BJ (cell line): ENCODE measurements around the gene MAGEF1. TPM values are rescaled to one million over a fixed set of nuclear protein-coding genes. Genes with fewer than 3 reads are reported as not detected.

Source experiments
- CTCF ChIA-PET: fragments of 350-600 bp; formaldehyde crosslinking; extraction: SDS; loops from one replicate; lab custom pipeline; 2021; ENCODE audit warnings: antibody characterized with exemption, inconsistent platforms; lab: Yijun Ruan, JAX
- POLR2A ChIA-PET: fragments of 300-600 bp; sonication (Branson Sonifier 250); formaldehyde crosslinking; extraction: SDS; loops from one replicate; lab custom pipeline; 2021; ENCODE audit warnings: antibody characterized with exemption; lab: Charles Lee
- DNase-seq: peaks from one replicate; pipeline ENCODE4 v3.0.0-alpha.2; 2011; ENCODE audit warnings: low read depth
- H3K27me3 ChIP-seq: 2 replicates; pipeline ENCODE4 v1.6.0; 2011; ENCODE audit warnings: low read length; ENCODE audit not compliant: control insufficient read depth, insufficient read depth
- H3K36me3 ChIP-seq: 2 replicates; pipeline ENCODE4 v1.5.1; 2011; ENCODE audit warnings: low read length; ENCODE audit not compliant: control insufficient read depth, insufficient read depth
- H3K4me3 ChIP-seq: 2 replicates; pipeline ENCODE4 v1.5.1; 2011; ENCODE audit warnings: low read depth, mild to moderate bottlenecking, control low read depth, low read length
- CTCF ChIP-seq: IDR thresholded peaks from 2 replicates; pipeline ENCODE4 v1.5.1; 2011; ENCODE audit warnings: low read depth, mild to moderate bottlenecking, control low read depth, inconsistent platforms, low read length, moderate library complexity; ENCODE audit not compliant: insufficient read depth
- polyA plus RNA-seq: library from polyadenylated mRNA; depleted of rRNA; stranded (reverse); fragments of >200 nt; gene quantifications from 2 replicates; pipeline ENCODE4 v1.2.3, GENCODE V29; 2011

The MAGEF1 gene
- polyA plus RNA-seq, 1 experiment, result 14.3 TPM

DNA sequence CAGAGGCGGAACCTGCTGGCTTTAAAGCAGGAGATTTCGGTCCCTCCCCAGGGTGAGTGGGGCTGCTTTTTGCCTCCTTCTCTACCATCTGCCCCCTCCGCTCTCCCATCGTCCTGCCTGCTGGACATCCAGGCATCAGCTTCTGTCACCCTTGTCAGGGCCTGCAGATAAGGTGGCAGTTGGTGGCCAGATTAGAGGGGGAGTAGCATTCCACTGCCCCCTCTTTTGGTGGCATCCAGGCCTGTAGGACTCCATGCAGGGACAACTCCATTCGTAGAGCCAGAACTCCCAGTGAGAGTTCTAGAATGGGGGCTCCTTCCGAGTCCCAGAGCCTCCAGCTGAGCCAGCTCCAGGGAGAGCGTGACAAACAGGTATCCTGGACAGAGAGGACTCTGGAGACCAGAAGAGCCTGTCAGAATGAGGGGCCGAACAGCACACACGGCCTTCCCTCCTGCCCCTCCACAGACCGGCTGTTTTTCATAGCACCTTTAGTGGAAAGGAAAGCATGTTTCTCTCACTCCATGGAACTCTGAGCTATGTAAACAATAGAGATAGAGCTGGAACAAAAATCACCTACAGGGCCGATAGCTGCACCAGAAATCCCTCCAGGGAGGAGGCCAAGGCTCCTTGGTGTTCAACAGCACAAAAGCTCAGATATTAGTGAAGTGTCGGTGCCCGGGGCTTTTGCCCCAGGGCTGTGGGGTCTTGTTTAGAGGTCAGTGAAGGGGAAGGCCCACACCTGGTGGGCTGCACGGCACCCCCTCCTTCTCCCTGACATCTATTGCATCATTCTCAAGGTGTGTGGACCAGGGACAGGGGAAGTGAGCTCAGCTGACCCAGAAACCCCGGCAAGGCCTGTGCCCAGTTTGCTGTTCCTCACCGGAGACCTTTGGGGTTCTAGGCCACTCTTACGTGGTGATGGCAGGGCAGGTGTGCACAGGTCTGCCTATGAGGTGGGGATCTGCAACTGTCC, 34.2 kb downstream of the MAGEF1 start:
- DNase-seq, result no peak
- Histone ChIP-seq H3K36me3 (no peaks in the 10 kb centered on the region), H3K4me3 (no peak overlapping the region), H3K27me3 (peaks cover 9% of the 10 kb centered on the region)
- no peak for TF ChIP-seq CTCF
- CTCF ChIA-PET, result interaction anchor here (1.0 to 1.6 kb wide), 2 partner anchors 10 to 15 kb away, joined by 3 read pairs; no protein-coding TSS in a partner anchor
- POLR2A ChIA-PET, result no interaction called here

- H3K27me3 ChIP-seq, result peaks cover 12% of the 10 kb centered on the region
These were observed 34.9 kb downstream of the MAGEF1 start for GRCh38 chr3:184676927-184677326.

GRCh38 chr3:184674626-184675025, 37.2 kb downstream of the MAGEF1 start:
- H3K27me3 ChIP-seq, result peaks cover 12% of the 10 kb centered on the region
- no peak for TF ChIP-seq CTCF
- H3K36me3 ChIP-seq, result no peaks in the 10 kb centered on the region
- H3K4me3 ChIP-seq, result no peak overlapping the region
- no peak for DNase-seq
- POLR2A ChIA-PET, result no interaction called here
- CTCF ChIA-PET, result no interaction called here

More at GRCh38 chr3:184676927-184677326, 34.9 kb downstream of the MAGEF1 start:
- DNase-seq, result no peak
- ChIA-PET POLR2A (no interaction called here), CTCF (interaction anchor here (1.6 kb wide), 1 partner anchor 14 kb away, joined by 3 read pairs; no protein-coding TSS in a partner anchor)
- Histone ChIP-seq H3K36me3 (no peaks in the 10 kb centered on the region), H3K4me3 (no peak overlapping the region)
- TF ChIP-seq CTCF, result no peak

GRCh38 chr3:184672977-184673870, 38.6 kb downstream of the MAGEF1 start:
- CTCF ChIA-PET, result no interaction called here
- DNase-seq, result no peak
- POLR2A ChIA-PET, result no interaction called here

More at GRCh38 chr3:184672977-184673870, 38.6 kb downstream of the MAGEF1 start:
- no peaks in the 10 kb centered on the region for H3K36me3 ChIP-seq
- H3K4me3 ChIP-seq, result no peak overlapping the region
- H3K27me3 ChIP-seq, result peaks cover 13% of the 10 kb centered on the region
- TF ChIP-seq CTCF, result no peak
